GM23248 (cell line): Measurements from ENCODE around the gene TNMD. TPM values are rescaled to one million over a fixed set of nuclear protein-coding genes. Genes with fewer than 3 reads are reported as not detected.
"Not testable (repeated sequence)": the region's sequence is repeated elsewhere in the genome, so short reads cannot be mapped to it uniquely, and the experiment has no call there.

Experiments used
- DNase-seq: peaks from one replicate; pipeline ENCODE4 v3.0.0-alpha.2; 2015
- H2AFZ ChIP-seq: fragments of 200-600 bp; sonication (generic); 2 replicates; pipeline ENCODE4 v1.6.1; 2016; ENCODE audit warnings: antibody characterized with exemption
- H3F3A ChIP-seq: fragments of 200-600 bp; sonication (generic); 2 replicates; pipeline ENCODE4 v1.6.1; 2016; ENCODE audit warnings: mild to moderate bottlenecking, antibody characterized with exemption, mixed run types; ENCODE audit not compliant: insufficient read depth
- H3K27ac ChIP-seq: fragments of 200-600 bp; sonication (generic); 2 replicates; pipeline ENCODE4 v1.5.1; 2016; ENCODE audit warnings: mild to moderate bottlenecking
- H3K27me3 ChIP-seq: fragments of 200-600 bp; sonication (generic); replicated peaks from 2 replicates; pipeline ENCODE4 v1.6.1; 2016; ENCODE audit warnings: mild to moderate bottlenecking; ENCODE audit not compliant: insufficient read depth
- H3K36me3 ChIP-seq: fragments of 200-600 bp; sonication (generic); 2 replicates; pipeline ENCODE4 v1.6.1; 2016; ENCODE audit warnings: low read depth, mild to moderate bottlenecking
- H3K4me1 ChIP-seq: fragments of 200-600 bp; sonication (generic); 2 replicates; pipeline ENCODE4 v1.6.1; 2016; ENCODE audit warnings: mild to moderate bottlenecking; ENCODE audit not compliant: insufficient read depth
- H3K4me2 ChIP-seq: fragments of 200-600 bp; sonication (generic); one replicate; pipeline ENCODE4 v1.6.1; 2016; ENCODE audit warnings: mild to moderate bottlenecking; ENCODE audit not compliant: unreplicated experiment
- H3K4me3 ChIP-seq: fragments of 200-600 bp; sonication (generic); 2 replicates; pipeline ENCODE4 v1.5.1; 2016; ENCODE audit warnings: mild to moderate bottlenecking
- H3K79me2 ChIP-seq: fragments of 200-600 bp; sonication (generic); 2 replicates; pipeline ENCODE4 v1.6.1; 2016; ENCODE audit warnings: mild to moderate bottlenecking; ENCODE audit not compliant: insufficient read depth
- H3K9ac ChIP-seq: fragments of 200-600 bp; sonication (generic); 2 replicates; pipeline ENCODE4 v1.6.1; 2016; ENCODE audit warnings: mild to moderate bottlenecking
- H3K9me2 ChIP-seq: fragments of 200-600 bp; sonication (generic); 2 replicates; pipeline ENCODE4 v1.6.1; 2016; ENCODE audit warnings: mixed run types, mild to moderate bottlenecking, moderate library complexity; ENCODE audit not compliant: insufficient read depth
- H3K9me3 ChIP-seq: fragments of 200-600 bp; sonication (generic); one replicate; pipeline ENCODE4 v1.6.1; 2017; ENCODE audit warnings: low read depth
- H4K20me1 ChIP-seq: fragments of 200-600 bp; sonication (generic); 2 replicates; pipeline ENCODE4 v1.6.0; 2016; ENCODE audit not compliant: insufficient read depth
- EZH2 ChIP-seq: fragments of 200-600 bp; sonication (generic); IDR thresholded peaks from 2 replicates; pipeline ENCODE4 v1.6.1; 2018; ENCODE audit warnings: antibody characterized with exemption, mild to moderate bottlenecking; ENCODE audit not compliant: insufficient read depth, poor library complexity, severe bottlenecking
- EZH2phosphoT487 ChIP-seq: fragments of 200-600 bp; sonication (generic); IDR thresholded peaks from 2 replicates; pipeline ENCODE4 v1.6.1; 2018; ENCODE audit warnings: antibody characterized with exemption, moderate library complexity, mild to moderate bottlenecking, low read depth; ENCODE audit not compliant: insufficient read depth
- WGBS, 2 experiments: methylation state at CpG; one replicate each; pipeline ENCODE4 v1.1.6; 2015 to 2017; ENCODE audit warnings: low lambda C conversion rate in 2 of 2, low coverage in 1 of 2; ENCODE audit errors: missing lambda C conversion rate in 2 of 2; 5-methylcytosine and 5-hydroxymethylcytosine counted together
- in situ Hi-C: fragments of 300-500 bp; cut with MboI; formaldehyde crosslinking; loops from 2 replicates; pipeline ENCODE4 v1.15.0; 2020
- polyA plus RNA-seq: library from polyadenylated mRNA; unstranded; fragments of >200 nt; fragmentation: Nextera tagmentation; extraction: Ambion mirVana; gene quantifications from 2 replicates; pipeline ENCODE4 v1.2.1, GENCODE V29; 2016
- total RNA-seq: library from RNA; depleted of rRNA; stranded (reverse); fragments of >200 nt; shearing (Covaris generic); gene quantifications from 2 replicates; pipeline ENCODE4 v1.2.3, GENCODE V29; 2014; rRNA removed

The TNMD gene
- total RNA-seq (not detected in 2 replicates), polyA plus RNA-seq (not detected in 2 replicates)

DNA sequence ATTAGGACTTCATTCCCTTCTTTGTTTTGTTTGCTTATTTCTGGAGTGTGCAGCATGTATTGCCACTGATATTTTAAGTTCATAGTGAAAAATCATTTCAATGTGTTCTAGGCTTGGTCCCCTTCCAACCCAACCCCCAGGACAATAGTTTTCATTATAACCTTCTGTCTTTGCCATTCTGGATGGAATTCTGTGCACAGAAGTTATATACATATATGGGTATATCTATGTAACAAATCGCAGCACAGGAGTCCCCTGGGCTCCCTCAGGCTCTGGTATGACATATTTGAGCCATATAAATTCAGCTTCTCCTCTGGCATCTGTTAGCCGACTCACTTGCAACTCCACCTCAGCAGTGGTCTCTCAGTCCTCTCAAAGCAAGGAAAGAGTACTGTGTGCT is at the start of gene TNMD:
Gene TNMD, plus strand, starts transcription at position 326 of the 400 bp plus-strand sequence. CDS start 83 bp downstream, outside the sequence.
- no peak within 1 kb of the TSS for H3K27ac ChIP-seq
- in situ Hi-C loops, result no loop called here

DNA sequence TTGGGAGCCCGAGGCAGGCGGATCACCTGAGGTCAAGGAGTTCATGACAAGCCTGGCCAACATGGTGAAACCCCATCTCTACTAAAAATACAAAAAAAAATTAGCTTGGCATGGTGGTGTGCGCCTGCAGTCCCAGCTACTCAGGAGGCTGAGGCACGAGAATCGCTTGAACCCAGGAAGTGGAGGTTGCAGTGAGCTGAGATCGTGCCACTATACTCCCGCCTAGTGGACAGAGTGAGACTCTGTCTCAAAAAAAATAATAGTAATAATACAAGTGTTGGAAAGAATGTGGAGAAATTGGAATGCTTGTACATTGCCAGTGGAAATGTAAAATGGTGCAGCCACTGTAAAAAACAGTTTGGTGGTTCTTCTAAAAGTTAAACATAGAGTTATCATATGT is 19.2 kb upstream of the TNMD start:
- WGBS, 2 experiments, result 69 to 83% methylated on average over 7 of the region's 7 CpGs
- not testable (repeated sequence) for H2AFZ ChIP-seq

More for the DNA sequence above, at the start of gene TNMD:
- no peaks in the 10 kb centered on the region for H3F3A ChIP-seq
- H3K9ac ChIP-seq, result no peak within 1 kb of the TSS
- no peak within 1 kb of the TSS for H3K4me3 ChIP-seq
- no peaks in the 10 kb centered on the region for H3K36me3 ChIP-seq
- TF ChIP-seq EZH2, result no peak
- TF ChIP-seq EZH2phosphoT487, result no peak
- no peaks in the 10 kb centered on the region for H3K27me3 ChIP-seq
- no peak within 1 kb of the TSS for H2AFZ ChIP-seq
- no peaks in the 10 kb centered on the region for H3K9me3 ChIP-seq
- WGBS, 2 experiments, result 34 to 54% methylated on average over 2 of the region's 2 CpGs
- H4K20me1 ChIP-seq, result no peaks in the 10 kb centered on the region
- DNase-seq, result no peak
- H3K79me2 ChIP-seq, result no peaks in the 10 kb centered on the region
- no peak within 1 kb of the TSS for H3K4me2 ChIP-seq
- no peaks in the 10 kb centered on the region for H3K9me2 ChIP-seq
- no peaks in the 10 kb centered on the region for H3K4me1 ChIP-seq

DNA sequence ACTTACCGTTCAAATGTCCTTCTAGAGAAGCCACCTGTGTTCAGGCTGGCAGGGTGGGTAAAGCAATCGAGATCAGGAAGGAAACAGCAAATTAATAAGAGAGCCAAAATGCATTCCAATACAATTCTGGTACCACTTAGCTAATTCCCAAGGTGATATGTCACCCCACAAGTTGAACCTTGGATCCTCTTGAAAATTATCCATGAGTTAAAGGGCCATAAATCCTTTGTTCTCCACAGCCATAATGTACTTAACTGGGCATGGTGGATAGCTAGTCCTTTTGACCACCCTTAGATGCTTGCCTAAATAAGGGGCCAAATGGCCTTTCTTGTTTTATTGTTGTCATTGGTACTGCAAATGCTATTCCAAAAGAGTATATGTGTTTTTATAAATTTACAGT is 2.0 kb downstream of the TNMD start:
- H3K27me3 ChIP-seq, result no peaks in the 10 kb centered on the region
- in situ Hi-C loops, result no loop called here
- no peaks in the 10 kb centered on the region for H3K9me2 ChIP-seq
- no peak overlapping the region for H3K4me3 ChIP-seq
- no peaks in the 10 kb centered on the region for H3K79me2 ChIP-seq
- no peak overlapping the region for H2AFZ ChIP-seq
- no peaks in the 10 kb centered on the region for H3K4me1 ChIP-seq
- H3K9ac ChIP-seq, result no peak overlapping the region
- no peaks in the 10 kb centered on the region for H3F3A ChIP-seq
- H4K20me1 ChIP-seq, result no peaks in the 10 kb centered on the region
- no peaks in the 10 kb centered on the region for H3K9me3 ChIP-seq
- TF ChIP-seq EZH2, result no peak
- no peak for TF ChIP-seq EZH2phosphoT487
- no peak overlapping the region for H3K4me2 ChIP-seq
- no peaks in the 10 kb centered on the region for H3K36me3 ChIP-seq
- no peak for DNase-seq
- H3K27ac ChIP-seq, result no peak overlapping the region
- WGBS, 2 experiments, result 41 to 47% methylated on average over 2 of the region's 2 CpGs

More for the DNA sequence above, 19.2 kb upstream of the TNMD start:
- DNase-seq, H3K36me3 ChIP-seq, H3K4me3 ChIP-seq, H3K4me2 ChIP-seq, H3K9me2 ChIP-seq, H3F3A ChIP-seq, H3K27ac ChIP-seq, H4K20me1 ChIP-seq, H3K79me2 ChIP-seq, H3K27me3 ChIP-seq, H3K4me1 ChIP-seq, H3K9ac ChIP-seq, H3K9me3 ChIP-seq, in situ Hi-C loops: not testable (repeated sequence)

DNA sequence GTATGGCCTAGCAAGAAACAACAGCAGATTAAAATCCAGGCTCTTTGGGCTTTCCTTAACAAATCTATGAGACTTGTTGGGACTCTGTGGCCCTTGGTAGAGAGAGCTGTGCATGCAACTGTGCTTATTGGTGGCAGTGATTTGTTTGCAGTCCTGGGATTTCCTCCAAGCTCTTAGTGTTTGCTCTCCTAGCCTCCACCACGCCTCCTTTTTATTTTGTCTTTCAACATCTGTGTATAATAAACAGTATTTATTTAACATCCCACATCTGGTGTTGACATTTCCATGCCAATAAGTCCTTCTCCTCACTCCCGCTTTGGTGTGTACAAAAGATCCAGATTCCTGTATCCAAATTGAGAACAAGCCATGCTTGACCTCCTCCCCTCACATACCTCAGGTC is 3.1 kb downstream of the TNMD start:
- DNase-seq, result no peak
- 0% methylated on average over 2 of the region's 2 CpGs for WGBS, 2 experiments
- Histone ChIP-seq H3K27me3 (no peaks in the 10 kb centered on the region), H3K4me3 (no peak overlapping the region), H3K4me2 (no peak overlapping the region), H2AFZ (no peak overlapping the region), H3K36me3 (no peaks in the 10 kb centered on the region), H3K4me1 (no peaks in the 10 kb centered on the region), H3K9me2 (no peaks in the 10 kb centered on the region), H3F3A (no peaks in the 10 kb centered on the region), H3K79me2 (no peaks in the 10 kb centered on the region), H3K9me3 (no peaks in the 10 kb centered on the region), H4K20me1 (no peaks in the 10 kb centered on the region), H3K9ac (no peak overlapping the region), H3K27ac (no peak overlapping the region)
- in situ Hi-C loops, result no loop called here
- TF ChIP-seq EZH2phosphoT487 (no peak), EZH2 (no peak)

DNA sequence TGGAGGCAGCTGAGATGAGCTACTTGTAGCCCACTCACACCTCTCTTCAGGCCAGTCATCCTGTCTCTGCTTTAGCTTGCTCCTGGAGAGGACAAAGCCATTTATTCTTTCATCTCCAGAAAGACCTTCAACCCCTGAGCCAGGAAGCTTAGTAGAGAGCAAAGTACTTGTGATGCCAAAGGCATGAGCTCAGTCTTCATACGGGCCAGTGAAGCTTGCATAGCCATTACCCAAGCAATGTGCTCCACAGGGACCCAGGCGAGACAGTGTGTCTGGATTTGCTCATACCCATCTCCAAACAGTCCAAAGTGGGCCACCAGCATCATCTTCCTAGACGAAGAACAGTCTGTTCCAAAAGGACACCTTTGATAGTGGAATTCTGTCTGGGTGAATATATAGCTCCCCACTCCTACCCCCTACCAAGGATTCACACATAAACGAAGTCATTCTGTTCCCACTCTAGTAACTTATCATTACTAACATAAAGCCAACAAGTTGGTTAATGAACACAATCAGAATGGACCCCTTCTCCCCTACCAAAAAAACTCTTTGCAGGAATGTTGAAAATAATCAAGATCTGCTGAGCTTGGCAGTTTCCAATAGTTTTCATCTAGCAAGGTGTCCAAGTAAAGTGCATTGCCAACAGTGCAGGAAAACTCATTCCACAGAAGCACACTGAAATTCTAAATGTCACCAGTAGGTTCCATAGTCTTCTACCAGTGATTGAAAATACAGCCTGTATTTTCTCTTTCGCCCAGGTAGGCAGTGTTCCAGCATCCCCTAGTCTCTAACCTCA is 6.7 kb downstream of the TNMD start:
- no peaks in the 10 kb centered on the region for H3K79me2 ChIP-seq
- no peak for TF ChIP-seq EZH2
- TF ChIP-seq EZH2phosphoT487, result no peak
- 6% methylated on average over 5 of the region's 5 CpGs for WGBS, 2 experiments

More for the DNA sequence above, 6.7 kb downstream of the TNMD start:
- Histone ChIP-seq H3K27ac (no peak overlapping the region), H3K4me1 (no peaks in the 10 kb centered on the region), H2AFZ (no peak overlapping the region), H3K9ac (no peak overlapping the region), H3K27me3 (no peaks in the 10 kb centered on the region), H3K9me3 (no peaks in the 10 kb centered on the region), H3K9me2 (no peaks in the 10 kb centered on the region), H3K4me2 (no peak overlapping the region), H3K36me3 (no peaks in the 10 kb centered on the region), H3K4me3 (no peak overlapping the region), H4K20me1 (no peaks in the 10 kb centered on the region), H3F3A (no peaks in the 10 kb centered on the region)
- no peak for DNase-seq
- in situ Hi-C loops, result no loop called here
